GM12864 (cell line): ENCODE results near the gene REEP2.

ENCODE experiments used
- DNase-seq: peaks from one replicate; pipeline ENCODE4 v3.0.0-alpha.2; 2011; ENCODE audit warnings: low read depth
- H3K4me3 ChIP-seq: 2 replicates; pipeline ENCODE4 v1.5.1; 2011; ENCODE audit warnings: mild to moderate bottlenecking, low read depth, low read length, control low read depth
- CTCF ChIP-seq: IDR thresholded peaks from 2 replicates; pipeline ENCODE4 v1.5.1; 2011; ENCODE audit warnings: low read depth, mild to moderate bottlenecking, moderate library complexity, low read length, control low read depth, inconsistent platforms; ENCODE audit errors: missing control alignments

Gene REEP2

DNA sequence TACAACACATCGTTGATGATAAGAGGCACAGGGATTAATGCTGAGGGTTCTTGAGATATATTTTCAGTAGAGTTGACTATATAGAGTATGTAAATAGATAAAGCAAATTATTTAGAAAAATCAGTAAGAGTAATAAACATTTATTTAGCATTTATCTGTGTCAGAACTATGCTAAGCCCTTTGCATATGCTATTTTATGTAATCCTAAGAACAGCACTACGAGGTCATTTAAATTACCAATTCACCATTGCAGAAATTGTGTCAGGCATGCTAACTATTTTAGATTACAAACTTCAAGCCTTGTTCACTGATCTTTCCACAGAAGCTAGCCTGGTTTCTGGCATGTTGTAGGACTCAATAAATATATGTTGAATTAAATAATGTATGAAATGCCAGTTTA lies 20.4 kb upstream of the REEP2 start:
- no peak overlapping the region for H3K4me3 ChIP-seq
- no peak for TF ChIP-seq CTCF

GRCh38 chr5:138425079-138425478 lies 13.8 kb upstream of the REEP2 start:
- no peak for DNase-seq
- H3K4me3 ChIP-seq: no peak overlapping the region
- TF ChIP-seq CTCF: no peak

More for the DNA sequence above, 20.4 kb upstream of the REEP2 start:
- DNase-seq: no peak

GRCh38 chr5:138435943-138436342 lies 2.9 kb upstream of the REEP2 start:
- no peak overlapping the region for H3K4me3 ChIP-seq
- DNase-seq: no peak
- no peak for TF ChIP-seq CTCF

- no peak for TF ChIP-seq CTCF
- H3K4me3 ChIP-seq: 0 out of 2 replicates have a peak overlapping the region, but pooled peaks have one; percentile 32
- DNase-seq: no peak
Observed at GRCh38 chr5:138438003-138438723, 694 bp upstream of the REEP2 start.

DNA sequence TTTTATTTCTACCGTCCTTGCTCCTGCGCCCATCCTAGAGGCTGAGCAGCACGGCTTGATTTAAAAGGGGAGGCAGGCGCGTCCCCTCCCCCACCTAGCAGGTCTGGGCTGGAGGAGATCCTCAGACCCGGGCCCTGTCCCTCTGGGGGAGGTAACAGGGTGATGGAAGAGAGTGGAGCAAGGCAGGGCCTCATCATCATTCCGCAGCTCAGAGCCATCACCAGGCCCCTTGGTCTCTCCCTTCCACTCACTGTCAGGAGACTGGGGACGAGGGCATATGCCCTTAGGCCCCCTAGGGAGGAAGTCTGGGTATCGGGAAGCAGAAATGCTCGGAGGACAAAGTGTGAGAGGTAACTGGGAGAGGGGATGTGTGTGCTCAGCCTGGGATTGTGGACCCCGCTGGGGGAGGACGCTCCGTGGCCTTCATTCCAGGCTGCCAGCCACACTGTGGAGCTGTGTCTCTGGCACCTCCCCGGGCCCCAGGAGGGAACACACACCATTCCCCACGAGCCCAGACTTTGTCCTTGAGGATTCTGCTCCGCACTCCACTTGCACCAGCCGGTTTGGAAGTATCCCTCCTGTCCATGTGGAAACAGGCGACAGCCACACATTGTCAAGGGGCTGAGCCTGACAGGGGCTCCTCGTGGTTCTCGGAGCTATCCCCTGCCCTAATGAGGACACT lies 761 bp downstream of the REEP2 start:
- TF ChIP-seq CTCF: no peak
- no peak for DNase-seq
- H3K4me3 ChIP-seq: peak overlapping the region; percentile 32

DNA sequence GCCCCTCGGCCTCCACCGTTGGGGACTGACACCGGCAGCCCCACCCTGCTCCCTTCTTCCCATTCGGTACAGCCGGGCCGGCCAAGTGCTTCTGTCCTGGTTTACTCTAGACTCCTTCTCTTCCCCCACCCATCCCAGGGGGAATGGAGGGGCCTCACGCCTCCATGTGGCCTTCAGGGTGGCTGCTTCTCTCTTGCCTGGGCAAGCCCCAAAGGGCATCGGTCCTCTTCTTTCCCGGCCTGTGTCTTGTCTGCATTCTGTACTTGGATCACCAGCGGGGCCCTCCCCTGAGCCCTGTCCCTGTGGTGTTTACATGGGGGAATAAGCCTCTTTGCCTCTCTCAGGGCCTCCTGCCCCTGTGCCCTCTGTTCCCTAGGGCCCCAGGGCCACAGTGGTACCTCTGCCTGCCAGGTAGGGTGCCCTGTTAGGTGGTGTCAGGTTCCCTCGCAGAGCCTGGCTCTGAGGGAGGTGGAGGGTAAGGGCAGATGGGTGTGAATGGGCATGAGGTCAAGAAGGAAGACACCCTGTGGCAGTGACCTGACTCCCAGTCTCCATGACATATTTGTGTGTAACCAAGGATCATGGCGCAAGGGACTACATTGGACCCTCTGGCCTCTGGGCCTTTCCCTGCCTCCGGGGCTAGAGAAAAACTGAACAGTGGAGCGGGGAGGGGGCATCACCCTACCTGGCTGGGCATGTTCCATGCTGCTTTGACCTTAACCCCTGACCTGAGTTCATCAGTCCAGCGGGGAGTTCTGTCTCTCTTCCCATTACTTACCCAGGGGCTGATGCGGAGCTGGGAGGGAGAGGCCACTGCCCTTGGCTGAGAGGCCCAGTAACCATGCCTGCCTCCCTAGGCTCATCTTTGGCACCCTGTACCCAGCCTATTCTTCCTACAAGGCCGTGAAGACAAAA lies 1.6 kb downstream of the REEP2 start:
- H3K4me3 ChIP-seq: no peak overlapping the region
- DNase-seq: no peak
- TF ChIP-seq CTCF: no peak
